ENCODE results near the gene PIMREG. TPM values are rescaled to one million over a fixed set of nuclear protein-coding genes. Genes with fewer than 3 reads are reported as not detected.

Gene PIMREG
- total RNA-seq, 2 donors from 2014 or later: 2.4 to 7.7 TPM

DNA sequence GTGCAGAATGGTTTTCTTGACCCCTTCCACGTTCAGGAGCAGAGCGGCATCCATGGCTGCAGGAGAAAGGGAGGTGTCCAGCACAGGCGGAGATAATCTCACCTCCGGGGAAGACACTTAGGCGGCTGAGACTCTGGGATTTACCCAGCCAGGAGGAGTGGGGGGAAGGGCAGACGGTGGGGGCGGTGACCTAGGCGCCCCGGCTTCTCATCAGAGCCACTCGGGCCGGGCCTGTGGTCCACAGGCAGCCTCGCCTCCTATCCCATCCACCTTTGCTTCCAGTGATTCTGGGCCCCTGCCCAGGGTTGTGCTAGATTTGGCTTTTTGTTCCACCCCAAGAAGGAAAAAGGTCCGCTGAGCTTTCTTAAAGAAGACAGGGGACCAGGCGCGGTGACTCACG lies 9.2 kb upstream of the PIMREG start, which contains the start of gene AIPL1:
Gene AIPL1 (minus strand): TSS at position 71 of the 400 bp plus-strand sequence. CDS start 17 bp downstream, at position 54.
- intact Hi-C loops (cut with DNase I, micrococcal nuclease): no loop called here
- DNase-seq (no peak), ATAC-seq (no peak)

DNA sequence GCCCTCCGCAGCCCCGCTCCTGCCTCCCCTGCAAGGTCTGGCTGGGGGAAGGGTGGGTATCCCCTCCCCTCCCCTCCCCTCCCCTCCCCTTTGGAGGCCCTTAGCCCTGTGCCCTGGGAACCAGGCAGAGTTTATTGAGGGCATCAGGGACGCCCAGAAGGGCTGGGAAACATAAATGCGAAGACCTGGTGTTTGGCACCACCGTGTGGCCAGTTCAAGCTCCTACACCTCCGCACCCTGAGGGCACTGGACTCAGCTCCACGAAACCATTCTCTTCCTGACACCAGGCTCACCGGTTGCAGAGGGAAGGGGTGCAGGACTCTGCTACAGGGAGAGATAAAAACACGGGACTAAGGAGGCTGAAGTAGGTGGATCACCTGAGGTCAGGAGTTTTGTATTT lies 8.3 kb upstream of the PIMREG start:
- DNase-seq (peak; percentile 41 to 69), ATAC-seq (peak; percentile 98)
- intact Hi-C loops (cut with DNase I, micrococcal nuclease): no loop called here

DNA sequence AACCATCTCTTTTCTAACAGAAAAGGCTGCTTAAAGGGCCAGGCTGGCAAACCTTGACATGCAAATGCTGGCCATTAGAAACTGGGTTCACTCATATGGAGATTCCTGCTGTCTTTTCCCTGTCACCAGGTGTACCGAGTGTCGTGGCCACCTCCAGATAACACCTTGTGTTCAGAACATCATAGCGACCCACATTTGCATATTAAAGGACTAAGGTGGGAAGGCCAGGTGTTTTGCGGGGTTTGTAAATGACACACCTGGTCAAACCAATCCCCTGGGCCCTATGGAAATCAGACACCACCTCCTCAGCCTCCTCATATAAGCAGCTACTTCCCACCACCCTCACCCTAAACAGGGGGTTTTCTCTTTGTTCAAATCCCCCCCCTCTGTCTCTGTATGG lies 6.8 kb upstream of the PIMREG start:
- intact Hi-C loops (cut with DNase I, micrococcal nuclease): no loop called here
- DNase-seq (no peak), ATAC-seq (no peak)

GRCh38 chr17:6437956-6438355 lies 6.3 kb upstream of the PIMREG start:
- DNase-seq: no peak
- ATAC-seq: no peak
- intact Hi-C loops (cut with DNase I, micrococcal nuclease): no loop called here

DNA sequence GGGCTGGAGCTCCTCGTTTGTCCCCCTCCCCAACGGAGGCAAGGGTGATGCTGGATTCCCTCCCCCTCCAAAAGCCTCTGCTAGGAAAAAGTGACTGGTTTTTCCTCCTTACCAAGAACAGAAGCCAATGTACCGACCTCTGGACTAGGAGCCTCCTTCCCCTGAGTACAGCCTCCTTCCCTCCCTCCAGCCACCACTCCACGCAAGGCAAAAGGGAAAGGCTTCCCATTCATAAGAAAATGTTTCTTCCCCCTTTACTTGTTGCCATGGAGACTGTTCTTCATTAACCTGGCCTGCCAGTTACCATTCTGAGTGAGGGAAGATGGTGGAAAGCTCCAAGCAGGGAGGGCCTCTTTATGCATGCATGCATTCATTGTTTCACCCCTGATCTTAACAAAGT lies 4.3 kb upstream of the PIMREG start:
- ATAC-seq: no peak
- no peak for DNase-seq
- intact Hi-C loops (cut with DNase I, micrococcal nuclease): no loop called here

DNA sequence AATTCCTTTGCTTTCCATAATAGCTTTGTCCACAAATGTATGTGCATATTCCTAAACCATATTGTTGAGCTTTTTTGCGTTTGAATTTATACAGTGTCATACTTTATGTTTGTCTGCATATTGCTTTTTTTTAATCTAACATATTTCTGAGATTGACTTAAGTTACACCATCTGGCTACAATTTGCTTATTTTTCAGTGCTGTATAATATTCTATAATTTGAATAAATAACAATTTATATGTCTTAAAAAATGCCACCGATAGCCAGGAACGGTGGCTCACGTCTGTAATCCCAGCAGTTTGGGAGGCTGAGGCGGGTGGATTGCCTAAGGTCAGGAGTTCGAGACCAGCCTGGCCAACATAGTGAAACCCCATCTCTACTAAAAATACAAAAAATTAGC lies 1.5 kb upstream of the PIMREG start:
- ATAC-seq (no peak), DNase-seq (no peak)
- intact Hi-C loops (cut with DNase I, micrococcal nuclease): no loop called here

DNA sequence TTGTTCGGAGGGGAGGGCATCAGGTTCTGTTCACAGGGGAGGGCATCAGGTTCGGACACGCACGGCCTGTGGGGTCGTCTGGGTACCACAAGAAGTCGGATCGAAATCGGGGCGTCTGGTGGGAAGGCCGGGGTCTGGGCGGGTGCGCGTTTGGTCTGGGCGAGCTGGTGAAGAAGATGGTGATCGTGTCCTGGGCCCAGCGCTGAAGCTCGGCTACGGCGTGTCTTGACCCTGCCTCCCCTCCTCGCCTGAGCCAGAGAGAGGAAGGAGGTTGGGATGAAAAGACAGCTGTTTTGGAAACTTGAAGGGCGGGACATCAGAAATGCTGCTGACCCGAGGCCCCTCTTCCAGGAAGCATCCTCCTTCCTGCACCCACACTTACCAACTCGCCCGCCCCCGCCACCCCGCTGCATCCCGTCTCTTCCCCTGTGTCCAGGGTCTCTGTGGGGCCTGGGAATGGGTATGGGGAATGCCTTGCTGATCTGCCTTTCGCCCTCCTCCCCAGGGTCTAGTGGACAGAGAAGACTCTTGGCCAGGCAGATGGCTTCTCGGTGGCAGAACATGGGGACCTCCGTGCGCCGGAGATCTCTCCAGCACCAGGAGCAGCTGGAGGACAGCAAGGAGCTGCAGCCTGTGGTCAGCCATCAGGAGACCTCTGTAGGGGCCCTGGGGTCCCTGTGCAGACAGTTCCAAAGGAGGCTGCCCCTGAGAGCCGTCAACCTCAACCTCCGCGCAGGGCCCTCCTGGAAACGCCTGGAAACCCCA lies 498 bp downstream of the PIMREG start:
- intact Hi-C loops (cut with DNase I, micrococcal nuclease): no loop called here
- no peak for DNase-seq
- no peak for ATAC-seq

GRCh38 chr17:6446516-6447100 lies 2.4 kb downstream of the PIMREG start:
- no peak for DNase-seq
- no peak for ATAC-seq
- intact Hi-C loops (cut with DNase I, micrococcal nuclease): no loop called here

- intact Hi-C loops (cut with DNase I, micrococcal nuclease): no loop called here
- no peak for ATAC-seq
Measured at GRCh38 chr17:6448473-6448872, 4.2 kb downstream of the PIMREG start.

GRCh38 chr17:6449307-6449706 lies 5.1 kb downstream of the PIMREG start:
- ATAC-seq (no peak), DNase-seq (no peak)
- intact Hi-C loops (cut with DNase I, micrococcal nuclease): no loop called here

More at GRCh38 chr17:6448473-6448872, 4.2 kb downstream of the PIMREG start:
- DNase-seq: no peak

GRCh38 chr17:6450926-6451832 lies 6.9 kb downstream of the PIMREG start:
- intact Hi-C loops (cut with DNase I, micrococcal nuclease): no loop called here
- DNase-seq (peak in 1 of 2 donors; percentile 10), ATAC-seq (no peak)

GRCh38 chr17:6452471-6453266 lies 8.4 kb downstream of the PIMREG start:
- intact Hi-C loops (cut with DNase I, micrococcal nuclease): no loop called here
- ATAC-seq (no peak), DNase-seq (peak in 1 of 2 donors; percentile 11)

GRCh38 chr17:6453279-6454024 lies 9.2 kb downstream of the PIMREG start:
- no peak for ATAC-seq
- intact Hi-C loops (cut with DNase I, micrococcal nuclease): no loop called here
- peak in 1 of 2 donors; percentile 19 for DNase-seq

DNA sequence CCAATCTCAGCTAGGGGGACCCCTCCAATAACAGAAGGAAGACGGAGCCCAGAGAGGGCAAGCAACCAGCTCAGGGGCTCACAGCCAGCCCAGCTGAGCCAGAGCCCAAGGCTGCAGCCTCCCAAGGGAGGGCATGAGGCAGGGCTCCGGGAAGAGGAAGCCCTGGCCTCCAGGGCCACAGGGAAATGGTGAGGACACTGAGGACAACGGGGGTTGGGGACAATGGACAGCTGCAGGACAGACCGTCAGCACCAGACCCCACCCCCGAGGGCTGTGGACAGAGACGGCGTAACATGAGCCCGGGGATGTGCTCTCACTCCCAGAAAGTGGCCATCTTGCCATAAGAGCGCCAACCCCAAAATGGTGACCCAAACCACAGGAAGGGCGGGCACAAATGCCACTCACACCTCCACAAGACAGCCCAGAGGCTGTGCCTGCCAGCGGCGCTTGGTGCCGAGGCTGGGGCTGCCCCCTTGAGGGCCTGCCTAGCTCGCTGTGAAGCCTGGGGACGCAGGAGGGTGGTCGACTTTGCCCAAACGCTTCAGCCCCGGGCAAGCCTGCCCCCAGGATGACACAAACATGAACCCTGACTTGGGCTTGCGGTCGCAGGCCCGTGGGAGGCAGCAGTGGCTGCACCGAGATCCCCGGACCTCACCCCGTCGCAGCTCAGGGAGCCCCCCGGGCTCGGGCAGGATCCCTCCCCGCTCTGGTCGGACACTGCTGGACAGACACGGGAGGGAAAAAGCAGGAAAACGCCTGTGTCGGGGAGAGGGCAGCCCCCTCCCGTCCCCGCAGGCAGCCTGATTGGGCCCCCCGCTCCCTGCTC lies 10.5 kb downstream of the PIMREG start:
- intact Hi-C loops (cut with DNase I, micrococcal nuclease): no loop called here
- peak in 1 of 2 donors; percentile 25 for DNase-seq
- ATAC-seq: no peak

- ATAC-seq: peak; percentile 76
- DNase-seq: peak; percentile 57 to 75
- intact Hi-C loops (cut with DNase I, micrococcal nuclease): no loop called here
Measured at GRCh38 chr17:6455321-6455705, 11.1 kb downstream of the PIMREG start.

- intact Hi-C loops (cut with DNase I, micrococcal nuclease): no loop called here
- DNase-seq: peak in 1 of 2 donors; percentile 24
- no peak for ATAC-seq
Measured at GRCh38 chr17:6456321-6456720, 12.1 kb downstream of the PIMREG start.
